Measurements from ENCODE around the gene THSD7B. TPM values are rescaled to one million over a fixed set of nuclear protein-coding genes. Genes with fewer than 3 reads are reported as not detected.

Gene THSD7B
- total and polyA plus RNA-seq, 2 experiments from 2014 or later = 0.86 to 3.8 TPM

GRCh38 chr2:137507237-137507636, 741.9 kb downstream of the THSD7B start (continued):
- TF ChIP-seq, protein P1, sequence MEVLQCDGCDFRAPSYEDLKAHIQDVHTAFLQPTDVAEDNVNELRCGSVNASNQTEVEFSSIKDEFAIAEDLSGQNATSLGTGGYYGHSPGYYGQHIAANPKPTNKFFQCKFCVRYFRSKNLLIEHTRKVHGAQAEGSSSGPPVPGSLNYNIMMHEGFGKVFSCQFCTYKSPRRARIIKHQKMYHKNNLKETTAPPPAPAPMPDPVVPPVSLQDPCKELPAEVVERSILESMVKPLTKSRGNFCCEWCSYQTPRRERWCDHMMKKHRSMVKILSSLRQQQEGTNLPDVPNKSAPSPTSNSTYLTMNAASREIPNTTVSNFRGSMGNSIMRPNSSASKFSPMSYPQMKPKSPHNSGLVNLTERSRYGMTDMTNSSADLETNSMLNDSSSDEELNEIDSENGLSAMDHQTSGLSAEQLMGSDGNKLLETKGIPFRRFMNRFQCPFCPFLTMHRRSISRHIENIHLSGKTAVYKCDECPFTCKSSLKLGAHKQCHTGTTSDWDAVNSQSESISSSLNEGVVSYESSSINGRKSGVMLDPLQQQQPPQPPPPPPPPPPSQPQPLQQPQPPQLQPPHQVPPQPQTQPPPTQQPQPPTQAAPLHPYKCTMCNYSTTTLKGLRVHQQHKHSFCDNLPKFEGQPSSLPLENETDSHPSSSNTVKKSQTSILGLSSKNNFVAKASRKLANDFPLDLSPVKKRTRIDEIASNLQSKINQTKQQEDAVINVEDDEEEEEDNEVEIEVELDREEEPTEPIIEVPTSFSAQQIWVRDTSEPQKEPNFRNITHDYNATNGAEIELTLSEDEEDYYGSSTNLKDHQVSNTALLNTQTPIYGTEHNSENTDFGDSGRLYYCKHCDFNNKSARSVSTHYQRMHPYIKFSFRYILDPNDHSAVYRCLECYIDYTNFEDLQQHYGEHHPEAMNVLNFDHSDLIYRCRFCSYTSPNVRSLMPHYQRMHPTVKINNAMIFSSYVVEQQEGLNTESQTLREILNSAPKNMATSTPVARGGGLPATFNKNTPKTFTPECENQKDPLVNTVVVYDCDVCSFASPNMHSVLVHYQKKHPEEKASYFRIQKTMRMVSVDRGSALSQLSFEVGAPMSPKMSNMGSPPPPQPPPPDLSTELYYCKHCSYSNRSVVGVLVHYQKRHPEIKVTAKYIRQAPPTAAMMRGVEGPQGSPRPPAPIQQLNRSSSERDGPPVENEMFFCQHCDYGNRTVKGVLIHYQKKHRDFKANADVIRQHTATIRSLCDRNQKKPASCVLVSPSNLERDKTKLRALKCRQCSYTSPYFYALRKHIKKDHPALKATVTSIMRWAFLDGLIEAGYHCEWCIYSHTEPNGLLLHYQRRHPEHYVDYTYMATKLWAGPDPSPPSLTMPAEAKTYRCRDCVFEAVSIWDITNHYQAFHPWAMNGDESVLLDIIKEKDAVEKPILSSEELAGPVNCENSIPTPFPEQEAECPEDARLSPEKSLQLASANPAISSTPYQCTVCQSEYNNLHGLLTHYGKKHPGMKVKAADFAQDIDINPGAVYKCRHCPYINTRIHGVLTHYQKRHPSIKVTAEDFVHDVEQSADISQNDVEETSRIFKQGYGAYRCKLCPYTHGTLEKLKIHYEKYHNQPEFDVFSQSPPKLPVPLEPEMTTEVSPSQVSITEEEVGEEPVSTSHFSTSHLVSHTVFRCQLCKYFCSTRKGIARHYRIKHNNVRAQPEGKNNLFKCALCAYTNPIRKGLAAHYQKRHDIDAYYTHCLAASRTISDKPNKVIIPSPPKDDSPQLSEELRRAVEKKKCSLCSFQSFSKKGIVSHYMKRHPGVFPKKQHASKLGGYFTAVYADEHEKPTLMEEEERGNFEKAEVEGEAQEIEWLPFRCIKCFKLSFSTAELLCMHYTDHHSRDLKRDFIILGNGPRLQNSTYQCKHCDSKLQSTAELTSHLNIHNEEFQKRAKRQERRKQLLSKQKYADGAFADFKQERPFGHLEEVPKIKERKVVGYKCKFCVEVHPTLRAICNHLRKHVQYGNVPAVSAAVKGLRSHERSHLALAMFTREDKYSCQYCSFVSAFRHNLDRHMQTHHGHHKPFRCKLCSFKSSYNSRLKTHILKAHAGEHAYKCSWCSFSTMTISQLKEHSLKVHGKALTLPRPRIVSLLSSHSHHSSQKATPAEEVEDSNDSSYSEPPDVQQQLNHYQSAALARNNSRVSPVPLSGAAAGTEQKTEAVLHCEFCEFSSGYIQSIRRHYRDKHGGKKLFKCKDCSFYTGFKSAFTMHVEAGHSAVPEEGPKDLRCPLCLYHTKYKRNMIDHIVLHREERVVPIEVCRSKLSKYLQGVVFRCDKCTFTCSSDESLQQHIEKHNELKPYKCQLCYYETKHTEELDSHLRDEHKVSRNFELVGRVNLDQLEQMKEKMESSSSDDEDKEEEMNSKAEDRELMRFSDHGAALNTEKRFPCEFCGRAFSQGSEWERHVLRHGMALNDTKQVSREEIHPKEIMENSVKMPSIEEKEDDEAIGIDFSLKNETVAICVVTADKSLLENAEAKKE (CRISPR knock-in tag; IDR thresholded peaks at IDR 0.05) = no peak
- TF ChIP-seq NANOG (IDR thresholded peaks at IDR 0.05; ENCODE audit: borderline replicate concordance) (no peak), EZH2phosphoT487 (IDR thresholded peaks at IDR 0.05; ENCODE audit: unreplicated experiment) (no peak), POLR2AphosphoS5 (IDR thresholded peaks at IDR 0.05; ENCODE audit: low read depth) (no peak), STAT1 (IDR thresholded peaks at IDR 0.05; ENCODE audit: unreplicated experiment) (no peak), CREB1 (CRISPR knock-in tag; IDR thresholded peaks at IDR 0.05; ENCODE audit: low read depth) (no peak), JUNB (IDR thresholded peaks at IDR 0.05; ENCODE audit: unreplicated experiment) (no peak)
- TF ChIP-seq, protein P2, sequence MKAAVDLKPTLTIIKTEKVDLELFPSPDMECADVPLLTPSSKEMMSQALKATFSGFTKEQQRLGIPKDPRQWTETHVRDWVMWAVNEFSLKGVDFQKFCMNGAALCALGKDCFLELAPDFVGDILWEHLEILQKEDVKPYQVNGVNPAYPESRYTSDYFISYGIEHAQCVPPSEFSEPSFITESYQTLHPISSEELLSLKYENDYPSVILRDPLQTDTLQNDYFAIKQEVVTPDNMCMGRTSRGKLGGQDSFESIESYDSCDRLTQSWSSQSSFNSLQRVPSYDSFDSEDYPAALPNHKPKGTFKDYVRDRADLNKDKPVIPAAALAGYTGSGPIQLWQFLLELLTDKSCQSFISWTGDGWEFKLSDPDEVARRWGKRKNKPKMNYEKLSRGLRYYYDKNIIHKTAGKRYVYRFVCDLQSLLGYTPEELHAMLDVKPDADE (IDR thresholded peaks at IDR 0.05) = no peak

DNA sequence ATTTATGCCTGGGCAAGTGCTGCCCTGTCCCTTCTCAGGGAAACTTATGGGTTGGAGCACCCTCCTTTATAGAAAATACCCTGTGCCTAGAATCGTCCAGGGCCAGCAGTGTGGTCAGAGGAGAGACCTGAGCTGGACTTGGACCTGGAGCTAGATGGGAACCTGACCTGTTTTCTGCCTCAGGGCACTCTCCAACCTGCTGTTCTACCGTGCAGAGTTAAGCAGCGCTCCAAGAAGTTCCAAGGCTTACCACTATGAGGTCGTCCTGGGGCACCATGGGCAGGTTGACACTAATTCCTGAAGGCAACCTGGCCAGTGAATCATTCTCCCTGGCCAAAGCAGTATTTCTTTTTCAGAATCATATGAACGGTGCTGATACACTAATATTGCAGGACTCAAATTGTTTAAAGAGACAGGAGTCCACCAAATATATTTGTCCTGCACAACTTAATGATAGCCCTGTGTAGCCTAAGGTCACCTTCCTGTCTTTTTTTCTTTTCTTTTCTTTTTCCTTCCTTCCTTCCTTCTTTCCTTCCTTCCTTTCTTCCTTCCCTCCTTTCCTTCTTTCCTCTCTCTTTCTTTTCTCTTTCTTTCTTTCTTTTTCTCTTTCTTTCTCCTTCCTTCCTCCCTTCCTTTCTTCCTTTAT, 743.5 kb downstream of the THSD7B start:
- Mint-ChIP-seq H3K36me3 (ENCODE audit: low read depth) (no peaks in the 10 kb centered on the region), H3K4me3 (no peak overlapping the region), H3K27ac (no peak overlapping the region), H3K4me1 (peaks cover 15% of the 10 kb centered on the region), H3K9me3 (no peaks in the 10 kb centered on the region), H3K27me3 (ENCODE audit: insufficient read depth, low read depth, poor library complexity) (peaks cover 4% of the 10 kb centered on the region)
- H3K4me1 ChIP-seq (ENCODE audit: insufficient read depth) = peaks cover 13% of the 10 kb centered on the region
- H3F3A ChIP-seq (replicated peaks; ENCODE audit: low read depth) = no peaks in the 10 kb centered on the region
- no peak overlapping the region for H3K4me3 ChIP-seq
- no peaks in the 10 kb centered on the region for H3K27me3 ChIP-seq (ENCODE audit: insufficient read depth)
- peak; percentile 39; the same call in 1 of the 3 replicates for ATAC-seq
- no peaks in the 10 kb centered on the region for H3K9me2 ChIP-seq (ENCODE audit: insufficient read depth)
- no peaks in the 10 kb centered on the region for H4K20me1 ChIP-seq (replicated peaks; ENCODE audit: insufficient read depth)
- H3K79me2 ChIP-seq (replicated peaks; ENCODE audit: insufficient read depth) = no peaks in the 10 kb centered on the region
- H3K27ac ChIP-seq (ENCODE audit: low read depth) = no peak overlapping the region
- no peaks in the 10 kb centered on the region for H3K36me3 ChIP-seq (ENCODE audit: insufficient read depth)
- no peak overlapping the region for H3K4me2 ChIP-seq
- H2AFZ ChIP-seq = no peak overlapping the region
- DNase-seq (ENCODE audit: low spot score) = peak; percentile 4
- TF ChIP-seq EZH2phosphoT487 (IDR thresholded peaks at IDR 0.05; ENCODE audit: unreplicated experiment) (no peak), CTCF (conservative IDR thresholded peaks at IDR 0.05; ENCODE audit: low read depth in 2 of 2) (no peak), NANOG (IDR thresholded peaks at IDR 0.05; ENCODE audit: borderline replicate concordance) (no peak), POLR2AphosphoS5 (IDR thresholded peaks at IDR 0.05; ENCODE audit: low read depth) (no peak), ZNF114 (CRISPR knock-in tag; IDR thresholded peaks at IDR 0.05) (no peak), STAT1 (IDR thresholded peaks at IDR 0.05; ENCODE audit: unreplicated experiment) (no peak), ZNF331 (CRISPR knock-in tag; IDR thresholded peaks at IDR 0.05; ENCODE audit: low read depth) (no peak), EZH2 (IDR thresholded peaks at IDR 0.05; ENCODE audit: low read depth, unreplicated experiment) (no peak), JUNB (IDR thresholded peaks at IDR 0.05; ENCODE audit: unreplicated experiment) (no peak)
- TF ChIP-seq, protein P2 (IDR thresholded peaks at IDR 0.05) = no peak
